Activated T-cell treated with anti-CD3 and anti-CD28 coated beads, Interleukin-2, amount 50 U/mL, for 4 hours (primary cell): ENCODE measurements around the gene CDCA7L. TPM values are rescaled to one million over a fixed set of nuclear protein-coding genes. Genes with fewer than 3 reads are reported as not detected.
"Not testable (repeated sequence)": the region's sequence is repeated elsewhere in the genome, so short reads cannot be mapped to it uniquely, and the experiment has no call there.

Experiments
- ATAC-seq, 2 donors: fragments of 200-7000 bp; cut with Tn5 transposase; one replicate each; pipeline ENCODE4 v1.10.0; 2021
- DNase-seq: peaks from one replicate; pipeline ENCODE4 v3.0.0-alpha.2; 2020
- H3K27me3 Mint-ChIP-seq: one replicate; pipeline ENCODE4 v1.8.0; 2021; ENCODE audit warnings: low read depth, mixed read lengths
- H3K36me3 Mint-ChIP-seq: one replicate; pipeline ENCODE4 v1.8.0; 2022; ENCODE audit warnings: mixed read lengths; ENCODE audit not compliant: insufficient read depth
- H3K4me1 Mint-ChIP-seq: one replicate; pipeline ENCODE4 v1.8.0; 2021; ENCODE audit warnings: low read depth, mixed read lengths
- H3K4me3 Mint-ChIP-seq: one replicate; pipeline ENCODE4 v1.8.0; 2021; ENCODE audit warnings: mild to moderate bottlenecking, moderate library complexity, mixed read lengths
- H3K9me3 Mint-ChIP-seq: one replicate; pipeline ENCODE4 v1.8.0; 2021; ENCODE audit warnings: mixed read lengths
- total RNA-seq, 3 donors: library from RNA; stranded (reverse); gene quantifications; one replicate each; pipeline ENCODE4 v1.2.1, GENCODE V29; 2021

Gene CDCA7L
- total RNA-seq, 3 donors from 2014 or later = 56.6 to 84.8 (median 76.3) TPM

GRCh38 chr7:21908746-21909145 lies 37.0 kb downstream of the CDCA7L start:
- Mint-ChIP-seq H3K4me3 (no peak overlapping the region), H3K4me1 (no peaks in the 10 kb centered on the region), H3K9me3 (no peaks in the 10 kb centered on the region), H3K36me3 (peaks cover 23% of the 10 kb centered on the region), H3K27me3 (no peaks in the 10 kb centered on the region)
- ATAC-seq (no peak), DNase-seq (no peak)

DNA sequence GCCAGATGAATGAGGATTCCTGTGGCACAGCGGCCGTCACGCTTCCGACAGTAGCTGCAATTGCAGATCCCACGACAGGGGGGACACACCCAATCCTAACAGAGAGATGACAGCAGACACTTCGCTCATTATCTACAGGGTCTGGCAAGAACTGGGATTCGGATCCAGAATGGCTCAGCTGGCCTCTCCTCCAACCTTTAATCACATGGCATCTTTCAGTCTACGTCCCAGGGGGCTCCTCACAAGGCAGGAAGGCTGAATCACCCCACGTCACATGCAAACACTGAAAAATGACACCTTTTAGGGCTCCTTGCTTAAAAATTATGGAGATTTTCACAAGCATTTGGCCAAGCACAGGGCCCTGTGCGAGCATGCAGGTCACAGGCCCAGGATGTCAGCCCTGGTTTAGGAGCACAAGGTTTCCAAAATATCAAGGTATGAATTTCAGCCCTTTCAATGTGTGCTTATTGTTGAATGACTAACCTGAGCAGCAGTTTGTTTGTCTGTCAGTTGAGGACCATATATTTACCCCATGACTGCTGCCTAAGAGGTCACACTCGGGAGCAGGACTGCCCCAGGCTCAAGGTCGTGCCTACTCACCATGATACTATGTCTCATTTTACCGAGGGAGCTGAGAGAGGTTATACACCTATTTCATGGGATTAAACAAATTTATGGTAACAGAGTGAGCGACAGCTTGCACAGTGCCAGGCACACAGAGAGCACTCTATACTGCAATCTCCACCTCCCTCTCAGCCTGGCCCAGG lies 42.5 kb downstream of the CDCA7L start:
- no peak overlapping the region for H3K4me3 Mint-ChIP-seq
- H3K36me3 Mint-ChIP-seq = peaks cover 23% of the 10 kb centered on the region
- no peaks in the 10 kb centered on the region for H3K9me3 Mint-ChIP-seq
- DNase-seq = no peak
- peaks cover 11% of the 10 kb centered on the region for H3K4me1 Mint-ChIP-seq
- no peak for ATAC-seq
- no peaks in the 10 kb centered on the region for H3K27me3 Mint-ChIP-seq

GRCh38 chr7:21902240-21902639 lies 43.5 kb downstream of the CDCA7L start:
- H3K27me3 Mint-ChIP-seq = no peaks in the 10 kb centered on the region
- no peak overlapping the region for H3K4me3 Mint-ChIP-seq
- H3K9me3 Mint-ChIP-seq = no peaks in the 10 kb centered on the region
- DNase-seq = no peak
- no peak for ATAC-seq
- H3K4me1 Mint-ChIP-seq = peaks cover 18% of the 10 kb centered on the region
- peaks cover 23% of the 10 kb centered on the region for H3K36me3 Mint-ChIP-seq

DNA sequence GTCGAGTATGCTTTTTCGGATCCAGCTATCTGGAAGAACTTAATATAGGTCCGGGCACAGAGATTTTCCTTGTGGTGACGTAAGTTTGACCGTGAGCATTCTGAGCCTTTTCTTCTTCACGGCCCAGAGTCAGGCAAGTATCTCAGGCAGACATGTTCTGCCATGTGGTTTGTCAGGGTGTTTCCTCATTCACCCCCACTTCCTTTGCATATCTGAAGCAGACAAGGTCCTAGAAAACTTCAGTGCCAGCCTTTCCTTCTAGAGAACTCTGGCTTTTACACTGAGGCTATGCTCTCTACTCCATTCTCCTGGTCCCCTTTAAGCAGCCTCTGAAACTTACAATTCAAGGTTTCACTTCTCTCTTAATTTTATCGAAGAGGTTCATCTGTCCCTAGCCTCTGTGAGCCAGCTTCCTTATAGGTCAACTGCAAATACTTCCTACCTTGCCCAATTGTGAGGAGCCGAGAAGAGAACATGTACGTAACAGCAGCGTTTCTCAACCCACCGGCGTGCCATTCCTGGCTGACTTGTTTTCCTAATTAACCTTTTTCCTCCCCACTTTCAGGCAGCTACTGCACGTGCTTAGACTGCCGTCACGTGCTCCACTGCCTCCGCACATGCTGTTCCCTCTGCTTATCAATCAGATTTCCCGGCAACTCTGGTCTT lies 47.3 kb downstream of the CDCA7L start:
- DNase-seq (no peak), ATAC-seq (peak; percentile 61 to 64)
- peaks cover 6% of the 10 kb centered on the region for H3K36me3 Mint-ChIP-seq
- H3K9me3 Mint-ChIP-seq = no peaks in the 10 kb centered on the region
- peak overlapping the region; percentile 82 for H3K4me3 Mint-ChIP-seq
- peaks cover 21% of the 10 kb centered on the region for H3K4me1 Mint-ChIP-seq
- H3K27me3 Mint-ChIP-seq = no peaks in the 10 kb centered on the region

DNA sequence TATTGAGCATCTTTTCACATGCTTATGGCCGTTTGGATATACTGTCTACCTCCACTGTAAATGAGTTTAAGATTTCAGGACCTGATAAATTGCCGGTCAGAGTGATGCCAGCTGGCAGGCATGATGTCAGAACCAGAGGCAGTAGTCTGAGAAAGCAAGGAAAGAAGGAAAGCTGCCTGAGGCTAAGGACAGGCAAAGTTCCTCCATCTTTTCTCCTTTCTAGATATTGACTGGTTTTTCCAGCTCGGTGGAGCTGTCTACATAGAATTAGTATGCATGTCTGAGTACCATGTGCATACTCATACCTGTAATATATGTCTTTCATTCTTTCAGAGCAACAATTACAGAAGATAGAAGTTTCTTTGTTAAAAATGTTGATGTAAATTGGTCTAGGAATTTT lies 52.3 kb downstream of the CDCA7L start:
- Mint-ChIP-seq H3K27me3 (no peaks in the 10 kb centered on the region), H3K4me3 (no peak overlapping the region), H3K9me3 (no peaks in the 10 kb centered on the region), H3K36me3 (peaks cover 2% of the 10 kb centered on the region), H3K4me1 (peaks cover 12% of the 10 kb centered on the region)
- DNase-seq (no peak), ATAC-seq (no peak)

- ATAC-seq = no peak
- Mint-ChIP-seq H3K9me3 (no peaks in the 10 kb centered on the region), H3K27me3 (no peaks in the 10 kb centered on the region), H3K4me3 (no peak overlapping the region), H3K36me3 (no peaks in the 10 kb centered on the region), H3K4me1 (no peaks in the 10 kb centered on the region)
- no peak for DNase-seq
Observed at GRCh38 chr7:21891291-21891690, 54.4 kb downstream of the CDCA7L start.

- no peak overlapping the region for H3K4me3 Mint-ChIP-seq
- DNase-seq (no peak), ATAC-seq (no peak)
- no peaks in the 10 kb centered on the region for H3K4me1 Mint-ChIP-seq
- H3K36me3 Mint-ChIP-seq = no peaks in the 10 kb centered on the region
- H3K27me3 Mint-ChIP-seq = no peaks in the 10 kb centered on the region
- no peaks in the 10 kb centered on the region for H3K9me3 Mint-ChIP-seq
Observed at GRCh38 chr7:21887779-21888178, 57.9 kb downstream of the CDCA7L start.

DNA sequence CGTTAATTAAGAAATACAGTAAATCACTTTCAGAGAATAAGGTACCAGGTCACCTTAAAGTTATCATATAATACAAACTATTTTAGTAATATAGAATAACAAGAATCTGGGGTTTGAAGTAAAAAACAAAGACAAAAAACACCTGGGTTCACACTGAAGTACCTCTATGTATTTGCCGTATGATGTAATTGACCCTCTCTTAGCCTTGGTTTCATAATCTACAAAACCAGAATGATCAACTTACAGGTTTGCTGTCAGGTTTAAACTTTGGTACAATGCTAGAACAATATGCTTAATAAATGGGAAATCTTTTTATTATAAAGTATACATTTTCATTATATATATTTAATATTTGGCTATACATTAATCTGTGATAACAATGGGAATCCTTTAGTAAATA lies 58.3 kb downstream of the CDCA7L start:
- H3K9me3 Mint-ChIP-seq = no peaks in the 10 kb centered on the region

GRCh38 chr7:21886396-21886795 lies 59.3 kb downstream of the CDCA7L start:
- H3K4me3 Mint-ChIP-seq = no peak overlapping the region
- H3K4me1 Mint-ChIP-seq = no peaks in the 10 kb centered on the region
- H3K36me3 Mint-ChIP-seq = no peaks in the 10 kb centered on the region
- DNase-seq = no peak
- no peaks in the 10 kb centered on the region for H3K9me3 Mint-ChIP-seq
- no peaks in the 10 kb centered on the region for H3K27me3 Mint-ChIP-seq
- ATAC-seq = no peak

More for the DNA sequence above, 58.3 kb downstream of the CDCA7L start:
- no peak for DNase-seq
- ATAC-seq = no peak
- Mint-ChIP-seq H3K4me1 (no peaks in the 10 kb centered on the region), H3K36me3 (no peaks in the 10 kb centered on the region), H3K4me3 (no peak overlapping the region), H3K27me3 (no peaks in the 10 kb centered on the region)

GRCh38 chr7:21884496-21884895 lies 61.2 kb downstream of the CDCA7L start:
- no peak for ATAC-seq
- no peaks in the 10 kb centered on the region for H3K4me1 Mint-ChIP-seq

DNA sequence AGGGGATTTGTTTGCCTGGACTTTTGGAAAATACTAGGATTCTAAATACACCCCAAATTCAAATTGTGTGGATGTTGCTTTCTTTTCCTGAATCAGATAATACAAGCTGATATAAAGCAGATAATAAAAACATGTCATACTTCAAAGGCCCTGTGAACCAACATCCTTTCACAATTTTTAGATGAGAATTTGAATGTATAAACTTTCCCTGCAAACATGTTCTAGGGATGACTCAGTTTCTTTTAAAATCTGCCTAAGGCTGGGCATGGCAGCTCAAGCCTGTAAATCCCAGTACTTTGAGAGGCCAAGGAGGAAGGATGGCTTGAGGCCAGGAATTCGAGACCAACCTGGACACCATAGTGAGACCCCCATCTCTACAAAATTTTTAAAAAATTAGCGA lies 62.2 kb downstream of the CDCA7L start:
- H3K4me1 Mint-ChIP-seq, H3K36me3 Mint-ChIP-seq, H3K9me3 Mint-ChIP-seq, H3K4me3 Mint-ChIP-seq, ATAC-seq, DNase-seq, H3K27me3 Mint-ChIP-seq: not testable (repeated sequence)

More at GRCh38 chr7:21884496-21884895, 61.2 kb downstream of the CDCA7L start:
- H3K4me3 Mint-ChIP-seq = no peak overlapping the region
- H3K9me3 Mint-ChIP-seq = no peaks in the 10 kb centered on the region
- DNase-seq = no peak
- H3K36me3 Mint-ChIP-seq = no peaks in the 10 kb centered on the region
- H3K27me3 Mint-ChIP-seq = no peaks in the 10 kb centered on the region

GRCh38 chr7:21883069-21883468 lies 62.6 kb downstream of the CDCA7L start:
- no peak for ATAC-seq
- Mint-ChIP-seq H3K9me3 (no peaks in the 10 kb centered on the region), H3K4me1 (no peaks in the 10 kb centered on the region), H3K27me3 (no peaks in the 10 kb centered on the region), H3K4me3 (no peak overlapping the region), H3K36me3 (no peaks in the 10 kb centered on the region)
- no peak for DNase-seq

- Mint-ChIP-seq H3K36me3 (no peaks in the 10 kb centered on the region), H3K4me3 (no peak overlapping the region), H3K4me1 (no peaks in the 10 kb centered on the region), H3K27me3 (no peaks in the 10 kb centered on the region), H3K9me3 (no peaks in the 10 kb centered on the region)
- no peak for DNase-seq
- no peak for ATAC-seq
Observed at GRCh38 chr7:21869785-21870402, 75.8 kb downstream of the CDCA7L start.

DNA sequence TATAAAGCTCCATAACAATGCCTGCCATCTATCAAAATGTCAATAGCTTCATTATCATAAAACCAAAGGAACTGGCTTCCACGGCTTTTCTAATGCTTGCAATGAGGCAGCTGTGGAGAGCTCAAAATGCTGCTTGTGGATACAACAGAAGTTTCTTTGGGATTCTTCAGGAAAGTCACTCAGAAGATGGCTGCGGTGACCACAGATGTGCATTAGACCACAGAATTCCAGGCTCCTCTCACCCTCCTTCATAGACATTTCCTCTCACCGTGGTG lies 77.2 kb downstream of the CDCA7L start:
- Mint-ChIP-seq H3K36me3 (no peaks in the 10 kb centered on the region), H3K4me3 (no peak overlapping the region), H3K9me3 (no peaks in the 10 kb centered on the region), H3K4me1 (no peaks in the 10 kb centered on the region), H3K27me3 (no peaks in the 10 kb centered on the region)
- ATAC-seq (no peak), DNase-seq (no peak)
